Stimulated activated CD4-positive, alpha-beta T cell treated with anti-CD3 and anti-CD28 coated beads, Interleukin-4, amount 100 ng/mL, for 24 hours (primary cell): ENCODE data around the gene SH3BP5L.

Experiments used
- DNase-seq: peaks from one replicate; pipeline ENCODE4 v3.0.0-alpha.2; 2020

Gene SH3BP5L

GRCh38 chr1:248825136-248825535, 579 bp downstream of the SH3BP5L start:
- no peak for DNase-seq

GRCh38 chr1:248824701-248825100, 1.0 kb downstream of the SH3BP5L start:
- DNase-seq: no peak

DNA sequence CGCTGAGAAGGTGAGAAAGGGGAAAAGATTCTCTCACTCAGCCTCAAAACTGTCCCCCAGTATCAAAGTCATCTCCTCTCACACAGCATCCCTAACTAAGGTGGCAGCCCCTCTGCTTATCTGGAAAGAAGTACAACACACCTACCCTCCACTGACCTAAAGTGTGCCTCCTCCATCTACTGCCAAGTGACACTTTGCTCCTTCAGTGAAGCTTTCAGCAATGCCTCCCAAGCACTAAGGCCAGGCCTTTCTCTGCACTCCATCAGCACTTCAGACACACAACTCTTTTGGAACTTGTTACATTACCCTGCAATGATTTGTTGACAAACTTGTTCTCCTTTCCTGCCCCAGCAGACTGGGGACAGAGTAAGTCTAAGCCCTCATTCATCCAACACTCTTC, 1.4 kb downstream of the SH3BP5L start:
- no peak for DNase-seq

DNA sequence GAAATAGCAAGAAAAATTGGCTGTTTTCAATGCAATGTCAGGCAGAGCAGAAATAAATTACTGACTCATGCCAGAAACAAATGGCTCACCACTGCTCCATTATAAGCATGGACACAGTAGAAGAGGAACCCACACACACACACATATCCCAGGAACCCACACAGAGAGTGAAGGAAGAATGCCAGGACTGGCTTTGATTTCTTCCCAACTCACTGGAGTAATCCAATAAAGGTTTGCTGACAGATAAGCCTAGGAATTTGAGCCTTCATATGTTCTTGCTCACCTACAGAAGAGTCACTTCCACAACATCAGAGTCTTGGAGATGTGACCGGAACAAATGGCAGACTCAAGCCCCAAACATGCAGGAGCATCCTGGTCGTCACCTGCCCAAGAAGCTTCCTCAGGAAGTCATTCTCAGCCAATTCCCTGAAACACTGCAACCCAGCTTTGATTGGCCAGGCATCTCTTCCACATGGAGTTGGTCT, 2.2 kb downstream of the SH3BP5L start:
- DNase-seq: no peak

GRCh38 chr1:248822148-248823032, 3.3 kb downstream of the SH3BP5L start:
- DNase-seq: no peak

GRCh38 chr1:248821641-248822040, 4.1 kb downstream of the SH3BP5L start:
- no peak for DNase-seq

DNA sequence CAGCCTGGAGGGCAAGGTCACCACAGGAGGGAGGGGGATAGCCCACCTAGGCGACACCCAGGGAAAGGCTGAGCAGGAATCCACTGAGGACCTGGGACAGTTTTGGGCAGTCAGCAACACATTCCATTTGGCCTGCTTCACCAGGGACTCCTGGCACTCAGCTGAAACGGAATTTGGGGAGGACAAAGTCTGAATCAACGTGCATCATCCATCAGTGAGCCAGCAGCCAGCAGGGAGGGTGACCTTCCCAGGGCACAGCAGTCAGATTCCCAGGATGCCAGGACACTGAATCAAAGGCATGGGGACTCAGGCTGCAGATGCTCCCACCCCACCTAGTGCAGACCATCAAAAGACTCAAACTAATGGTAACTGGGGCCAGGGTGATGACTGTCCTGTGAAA, 4.6 kb downstream of the SH3BP5L start:
- no peak for DNase-seq

DNA sequence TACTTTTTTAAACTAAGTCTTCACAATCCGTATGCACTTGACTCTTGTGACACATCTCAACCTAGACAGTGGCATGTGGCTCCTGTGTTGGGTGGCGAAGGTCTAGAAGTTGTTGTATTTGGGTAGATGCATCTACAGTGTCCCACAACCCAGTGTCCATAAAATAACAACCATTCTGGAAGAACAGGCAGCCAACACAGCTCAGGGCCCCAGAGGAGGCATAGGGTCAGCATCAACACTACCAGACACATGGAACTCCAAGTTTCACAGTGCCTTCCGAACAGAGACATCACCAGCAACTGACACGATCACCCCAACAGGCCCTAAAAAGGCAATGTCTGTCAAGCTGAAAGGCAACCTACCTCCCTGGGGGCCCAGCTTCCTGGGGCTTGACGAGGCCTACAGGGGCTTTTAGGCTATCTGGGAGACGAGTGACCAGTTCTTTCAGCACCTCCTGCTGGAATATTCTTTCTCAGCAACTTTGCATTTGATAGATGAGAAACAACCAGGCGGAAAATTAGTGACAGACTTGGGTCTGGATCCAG, 5.6 kb downstream of the SH3BP5L start:
- no peak for DNase-seq

DNA sequence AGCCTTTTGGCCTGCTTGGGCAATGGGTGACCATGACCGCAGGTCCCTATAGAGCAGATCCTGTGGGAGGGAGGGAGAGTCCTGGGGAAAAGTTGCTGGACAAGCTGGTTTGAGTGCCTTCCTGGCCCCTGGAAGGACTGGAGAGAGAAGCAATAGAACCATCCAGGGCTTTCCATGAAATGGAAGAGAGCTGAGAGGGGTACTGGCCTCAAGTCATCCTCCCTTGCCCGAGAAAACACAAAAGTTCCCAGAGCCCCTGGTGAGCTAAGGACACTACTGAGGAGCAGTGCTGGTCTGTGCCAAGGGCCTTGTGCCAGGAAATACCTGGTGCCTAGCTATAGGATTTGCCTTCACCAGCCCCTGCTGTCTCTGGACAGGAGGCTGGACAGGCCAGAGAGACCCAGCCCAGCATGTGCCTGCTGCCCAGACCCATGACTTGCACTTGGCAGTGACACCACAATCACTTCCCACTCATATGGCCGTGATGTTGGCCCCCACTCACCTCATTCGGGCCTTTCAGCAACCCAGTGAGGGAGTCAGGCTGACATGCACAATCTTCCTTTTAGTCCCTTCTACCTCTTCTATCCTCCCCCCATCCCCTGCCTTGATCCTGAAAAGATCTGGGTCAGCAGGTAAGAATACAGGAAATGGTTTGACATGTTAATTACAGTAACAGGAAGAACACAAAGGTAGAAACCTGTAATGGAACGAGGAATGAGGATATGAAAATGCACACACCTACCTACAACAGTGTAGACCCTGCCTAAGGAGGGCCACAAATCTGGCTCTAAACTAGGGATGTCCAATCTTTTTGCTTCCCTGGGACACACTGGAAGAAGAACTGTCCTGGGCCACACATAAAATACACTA, 7.0 kb downstream of the SH3BP5L start:
- DNase-seq: no peak

DNA sequence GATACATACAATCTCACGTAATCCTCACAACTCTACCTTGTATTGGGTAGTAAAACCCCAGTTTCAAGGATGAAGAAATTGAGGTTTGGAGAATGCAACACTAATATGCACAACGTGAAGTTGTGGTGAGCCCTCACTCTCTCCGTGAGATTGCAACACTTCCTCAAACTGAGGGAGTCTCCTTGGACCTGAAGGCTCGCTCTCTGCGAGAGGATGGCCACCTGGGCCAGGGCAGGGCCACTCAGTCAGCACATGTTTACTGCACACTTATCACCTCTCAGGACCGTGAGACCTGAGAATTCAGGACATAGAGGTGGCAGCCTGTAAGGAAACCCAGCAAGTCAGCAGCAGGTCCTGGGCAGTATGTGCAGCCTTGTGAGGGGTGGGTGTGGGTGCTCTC, 8.7 kb downstream of the SH3BP5L start:
- DNase-seq: no peak

DNA sequence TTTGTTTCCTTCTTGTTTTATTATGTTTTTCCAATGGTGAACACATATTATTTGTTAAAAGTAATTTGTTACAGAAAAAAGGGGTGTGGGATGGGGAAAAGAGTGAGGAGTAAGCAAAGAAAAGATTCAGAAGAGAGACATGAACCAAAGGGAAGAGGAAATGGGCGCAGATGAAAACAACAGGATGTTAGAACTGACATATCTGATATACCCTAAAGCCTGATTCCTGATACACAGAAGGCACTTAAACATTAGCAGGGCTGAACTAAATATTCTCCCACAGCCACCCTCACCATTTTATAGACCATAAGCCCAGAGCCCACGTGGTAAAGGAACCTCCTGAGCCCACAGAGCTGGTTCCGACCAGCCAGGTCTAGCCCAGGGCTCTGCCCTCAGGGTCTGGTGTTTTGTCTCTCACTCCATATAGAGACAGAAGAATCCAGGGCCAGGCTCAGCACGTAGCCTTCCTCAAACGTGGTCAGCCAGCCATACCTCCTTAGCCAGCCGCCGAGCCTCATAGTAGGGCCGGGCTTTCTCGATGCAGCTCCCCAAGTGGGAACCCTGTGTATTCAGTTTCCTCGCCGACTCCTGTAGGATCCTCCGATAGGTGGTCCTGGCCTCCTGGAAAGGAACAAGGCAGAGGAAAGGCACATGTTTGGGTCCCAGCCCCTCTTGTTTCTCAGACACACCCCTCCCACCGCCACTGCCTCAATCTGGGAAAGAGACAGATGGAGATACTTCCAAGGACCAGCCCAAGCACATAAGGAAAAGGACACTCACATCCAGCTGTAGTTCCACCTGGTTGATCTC, 9.5 kb downstream of the SH3BP5L start:
- DNase-seq: no peak

- DNase-seq: no peak
Measured at GRCh38 chr1:248815407-248816034, 10.2 kb downstream of the SH3BP5L start.

DNA sequence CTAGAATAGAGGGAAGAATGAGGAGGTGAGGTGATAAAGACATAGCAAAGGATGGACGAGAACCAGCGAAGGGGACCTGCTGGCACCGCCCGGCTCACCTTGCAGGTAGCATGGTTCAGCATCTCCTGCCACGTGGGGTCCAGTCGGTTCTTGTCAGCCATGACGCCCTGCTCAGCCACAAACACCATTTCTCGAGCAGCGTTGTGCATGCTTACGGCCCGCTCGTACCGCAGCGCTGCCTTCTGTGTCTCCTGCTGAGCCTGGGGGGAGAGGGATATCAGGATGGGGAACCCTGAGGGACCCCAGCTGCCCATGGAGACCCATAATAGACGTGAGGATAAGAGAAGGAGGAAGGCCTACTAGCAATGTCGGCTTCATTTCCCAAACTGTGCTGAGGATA, 11.4 kb downstream of the SH3BP5L start:
- DNase-seq: no peak

- no peak for DNase-seq
Measured at GRCh38 chr1:248813546-248813945, 12.2 kb downstream of the SH3BP5L start.

GRCh38 chr1:248812736-248813425, 12.8 kb downstream of the SH3BP5L start:
- no peak for DNase-seq

DNA sequence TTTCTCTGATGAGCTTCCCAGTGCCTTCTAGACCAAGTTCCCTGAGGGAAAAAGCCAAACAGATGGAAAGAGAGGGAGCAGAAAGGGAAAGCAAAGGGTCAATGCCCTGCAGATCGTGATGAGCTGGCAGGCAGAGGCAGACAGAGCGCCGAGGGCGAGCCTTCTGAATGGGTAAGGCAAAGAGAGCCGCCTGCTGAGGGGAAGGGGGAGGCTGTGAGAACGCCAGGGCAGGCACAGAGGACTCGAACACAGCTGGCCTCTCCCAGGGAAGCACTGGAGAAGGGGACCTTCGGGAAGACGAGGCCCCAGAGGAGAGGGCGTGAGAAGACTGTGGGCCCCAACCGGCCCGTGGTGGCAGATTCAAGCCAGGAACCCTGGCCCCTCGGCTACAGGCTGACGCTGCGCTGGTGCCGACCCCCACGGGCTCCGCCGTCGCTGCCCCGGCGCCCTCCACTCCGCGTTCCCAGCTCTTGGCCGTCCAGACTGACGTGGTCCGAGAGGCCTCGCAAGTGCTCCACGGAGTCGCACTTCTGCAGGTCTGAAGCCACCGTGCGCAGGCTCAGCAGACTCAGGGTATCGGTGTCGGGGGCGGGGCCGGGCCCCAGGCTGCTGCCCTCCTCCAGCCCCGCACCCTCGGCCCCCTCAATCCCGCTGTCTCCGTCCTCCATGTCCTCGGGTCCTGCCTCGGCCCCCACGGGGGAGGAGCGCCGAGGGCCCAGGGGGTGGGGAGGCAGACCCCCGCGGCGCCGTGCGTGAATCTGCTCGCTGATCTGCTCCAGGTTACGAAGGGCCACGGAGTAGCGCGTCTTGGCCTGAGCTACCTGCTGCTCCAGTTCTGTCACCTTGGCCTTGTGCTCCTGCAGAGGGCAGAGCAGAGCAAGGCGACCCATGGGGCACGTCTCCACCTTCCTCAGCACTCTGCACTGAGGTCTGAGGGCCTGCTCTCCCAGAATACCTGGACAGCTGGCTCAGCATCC, 13.9 kb downstream of the SH3BP5L start:
- no peak for DNase-seq

GRCh38 chr1:248810727-248811513, 14.8 kb downstream of the SH3BP5L start:
- DNase-seq: no peak

GRCh38 chr1:248810000-248810726, 15.6 kb downstream of the SH3BP5L start:
- no peak for DNase-seq

- DNase-seq: no peak
Measured at GRCh38 chr1:248808876-248809275, 16.8 kb downstream of the SH3BP5L start.
